HG02840 (cell line): ENCODE measurements around the gene TEDC1.

ENCODE experiments used
- ATAC-seq: cut with Tn5 transposase; IDR thresholded peaks from one replicate; pipeline ENCODE4 v1.9.1; 2021; ENCODE audit warnings: mild to moderate bottlenecking, moderate library complexity, moderate number of reproducible peaks; ENCODE audit not compliant: unreplicated experiment, low FRiP score

Gene TEDC1

GRCh38 chr14:105473033-105473676 lies 17.9 kb upstream of the TEDC1 start:
- ATAC-seq, result no peak

GRCh38 chr14:105473677-105474482 lies 17.2 kb upstream of the TEDC1 start:
- ATAC-seq, result no peak

- ATAC-seq, result no peak
These were observed 16.4 kb upstream of the TEDC1 start, which contains the start of gene CRIP2 for GRCh38 chr14:105474483-105475268. CRIP2 (plus strand) TSS chr14:105474821; CDS start chr14:105474863, 42 bp downstream.

GRCh38 chr14:105475269-105476096 lies 15.6 kb upstream of the TEDC1 start:
- no peak for ATAC-seq

- no peak for ATAC-seq
These were observed 14.8 kb upstream of the TEDC1 start for GRCh38 chr14:105476097-105476830.

GRCh38 chr14:105476831-105477659 lies 14.0 kb upstream of the TEDC1 start:
- ATAC-seq, result no peak

- no peak for ATAC-seq
These were observed 13.2 kb upstream of the TEDC1 start for GRCh38 chr14:105477660-105478397.

- no peak for ATAC-seq
These were observed 12.4 kb upstream of the TEDC1 start for GRCh38 chr14:105478398-105479251.

- no peak for ATAC-seq
These were observed 11.5 kb upstream of the TEDC1 start for GRCh38 chr14:105479431-105480158.

GRCh38 chr14:105480199-105480746 lies 10.8 kb upstream of the TEDC1 start:
- no peak for ATAC-seq

GRCh38 chr14:105480807-105481801 lies 9.9 kb upstream of the TEDC1 start:
- peak; percentile 1 for ATAC-seq

- ATAC-seq, result peak; percentile 43
These were observed 9.1 kb upstream of the TEDC1 start for GRCh38 chr14:105481886-105482457.

- ATAC-seq, result no peak
These were observed 8.4 kb upstream of the TEDC1 start for GRCh38 chr14:105482486-105483110.
